Stimulated activated CD8-positive, alpha-beta memory T cell treated with anti-CD3 and anti-CD28 coated beads, Interleukin-2, amount 100 ng/mL, for 1 hour (primary cell): Measurements from ENCODE around the gene PRDX5.
"Not testable (repeated sequence)": the region's sequence is repeated elsewhere in the genome, so short reads cannot be mapped to it uniquely, and the experiment has no call there.

Source experiments
- DNase-seq, 2 donors: peaks; one replicate each; pipeline ENCODE4 v3.0.0-alpha.2; 2020; ENCODE audit warnings: low read depth in 2 of 2

Gene PRDX5

GRCh38 chr11:64305691-64306562 is 12.0 kb upstream of the PRDX5 start:
- DNase-seq, result peak; percentile 40 to 49

- no peak for DNase-seq
Observed at GRCh38 chr11:64306563-64306875, 11.4 kb upstream of the PRDX5 start.

DNA sequence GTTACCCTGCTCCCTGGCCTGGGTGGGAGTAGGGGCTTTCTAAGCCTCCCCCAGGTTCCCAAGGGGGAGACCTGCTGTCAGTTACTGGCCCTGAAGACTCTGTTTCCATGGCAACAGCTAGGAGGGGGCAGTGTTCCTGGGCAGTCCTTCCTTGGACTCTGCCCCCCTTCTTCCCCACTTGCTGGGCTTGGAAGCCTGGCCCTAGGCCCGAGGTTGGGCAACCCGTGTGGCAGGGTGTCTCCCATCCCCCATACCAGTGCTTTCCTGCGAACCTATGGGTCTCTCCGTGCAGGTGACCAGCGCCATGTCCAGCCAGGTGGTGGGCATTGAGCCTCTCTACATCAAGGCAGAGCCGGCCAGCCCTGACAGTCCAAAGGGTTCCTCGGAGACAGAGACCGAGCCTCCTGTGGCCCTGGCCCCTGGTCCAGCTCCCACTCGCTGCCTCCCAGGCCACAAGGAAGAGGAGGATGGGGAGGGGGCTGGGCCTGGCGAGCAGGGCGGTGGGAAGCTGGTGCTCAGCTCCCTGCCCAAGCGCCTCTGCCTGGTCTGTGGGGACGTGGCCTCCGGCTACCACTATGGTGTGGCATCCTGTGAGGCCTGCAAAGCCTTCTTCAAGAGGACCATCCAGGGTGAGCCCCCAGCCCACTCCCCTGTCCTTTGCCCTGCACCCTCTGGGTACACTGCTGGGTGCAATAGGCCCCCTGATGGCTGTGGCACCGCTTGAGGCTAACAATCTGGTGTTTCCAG is 10.9 kb upstream of the PRDX5 start:
- DNase-seq, result no peak

DNA sequence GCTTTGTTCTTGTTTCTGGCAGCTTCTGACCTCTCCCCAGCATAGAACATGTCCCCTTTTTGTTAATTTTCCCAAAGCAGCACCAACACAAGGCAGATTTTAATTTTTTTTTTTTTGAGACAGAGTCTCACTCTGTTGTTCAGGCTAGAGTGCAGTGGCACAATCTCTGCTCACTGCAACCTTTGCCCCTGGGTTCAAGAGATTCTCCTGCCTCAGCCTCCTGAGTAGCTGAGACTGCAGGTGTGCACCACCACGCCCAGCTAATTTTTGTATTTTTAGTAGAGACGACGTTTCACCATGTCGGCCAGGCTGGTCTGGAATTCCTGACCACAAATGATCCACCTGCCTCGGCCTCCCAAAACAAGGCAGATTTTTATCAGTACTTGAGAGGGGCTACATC is 10.1 kb upstream of the PRDX5 start:
- not testable (repeated sequence) for DNase-seq

- no peak for DNase-seq
Observed at GRCh38 chr11:64312947-64313346, 5.0 kb upstream of the PRDX5 start.

DNA sequence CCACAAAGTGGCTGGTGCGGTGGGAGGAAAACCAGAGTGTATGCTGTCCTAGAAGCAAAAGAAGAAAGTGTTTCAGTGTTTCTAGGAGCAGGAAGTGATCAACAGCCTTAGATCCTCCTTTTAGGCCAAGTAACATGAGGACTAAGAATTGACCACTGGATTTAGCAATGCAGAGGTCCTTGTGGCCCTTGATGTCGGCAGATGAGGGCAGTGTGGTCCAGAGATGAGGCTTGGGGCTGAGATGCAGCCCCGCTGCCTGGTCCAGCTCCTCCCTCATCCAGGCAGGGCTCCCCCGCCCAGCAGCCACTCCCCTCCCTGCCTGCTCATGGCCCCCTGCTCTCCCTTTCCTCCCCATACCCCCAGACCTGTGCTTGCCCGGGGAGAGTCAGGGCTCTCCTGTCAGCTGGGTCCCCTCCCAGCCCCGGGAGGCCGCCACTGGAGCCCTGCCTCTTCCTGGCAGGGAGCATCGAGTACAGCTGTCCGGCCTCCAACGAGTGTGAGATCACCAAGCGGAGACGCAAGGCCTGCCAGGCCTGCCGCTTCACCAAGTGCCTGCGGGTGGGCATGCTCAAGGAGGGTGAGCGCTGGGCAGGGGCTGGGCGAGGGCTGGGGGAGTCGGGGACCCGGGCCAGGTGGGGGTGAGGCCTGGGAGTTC is 4.3 kb upstream of the PRDX5 start:
- DNase-seq, result no peak

- DNase-seq, result no peak
Observed at GRCh38 chr11:64314146-64314804, 3.6 kb upstream of the PRDX5 start.

- DNase-seq, result no peak
Observed at GRCh38 chr11:64314805-64315561, 2.9 kb upstream of the PRDX5 start.

- DNase-seq, result not testable (repeated sequence)
Observed at GRCh38 chr11:64315667-64316526, 2.0 kb upstream of the PRDX5 start.

GRCh38 chr11:64316672-64317324 is 1.1 kb upstream of the PRDX5 start:
- no peak for DNase-seq

DNA sequence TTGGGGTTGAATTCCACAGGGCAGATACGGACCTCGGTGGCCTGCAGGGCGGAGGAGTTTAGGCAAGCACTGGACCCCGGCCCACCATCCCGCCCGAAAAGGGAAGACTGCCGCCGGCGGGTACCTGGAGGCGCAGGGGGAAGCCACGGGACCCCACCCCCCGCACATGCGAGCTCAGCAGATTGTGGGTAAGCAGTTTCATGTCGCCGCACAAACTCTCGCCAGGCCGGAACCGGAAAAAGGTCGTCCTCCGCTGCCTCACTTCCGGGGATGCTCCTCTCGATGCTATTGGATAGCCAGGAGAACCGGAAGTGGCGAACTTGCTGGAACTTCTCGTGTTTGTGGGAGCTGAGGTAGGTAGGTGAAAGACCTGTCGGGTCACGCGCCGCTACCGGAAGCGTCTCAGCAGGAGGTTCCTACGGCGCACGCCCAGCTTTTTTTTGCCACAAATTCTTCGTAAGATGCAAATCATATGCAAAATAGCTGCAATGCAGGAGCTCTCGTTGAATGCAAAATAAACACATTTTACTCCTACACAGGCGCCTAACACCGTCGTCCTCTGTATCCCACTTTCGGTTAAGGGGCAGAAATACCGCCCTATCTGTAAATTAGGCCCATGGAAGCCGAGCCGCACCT is 478 bp upstream of the PRDX5 start, which contains the start of gene TRMT112:
Gene TRMT112, minus strand, starts transcription at position 235 of the 636 bp plus-strand sequence. Its CDS starts 33 bp downstream, at position 202.
- peak; percentile 86 to 89 for DNase-seq

DNA sequence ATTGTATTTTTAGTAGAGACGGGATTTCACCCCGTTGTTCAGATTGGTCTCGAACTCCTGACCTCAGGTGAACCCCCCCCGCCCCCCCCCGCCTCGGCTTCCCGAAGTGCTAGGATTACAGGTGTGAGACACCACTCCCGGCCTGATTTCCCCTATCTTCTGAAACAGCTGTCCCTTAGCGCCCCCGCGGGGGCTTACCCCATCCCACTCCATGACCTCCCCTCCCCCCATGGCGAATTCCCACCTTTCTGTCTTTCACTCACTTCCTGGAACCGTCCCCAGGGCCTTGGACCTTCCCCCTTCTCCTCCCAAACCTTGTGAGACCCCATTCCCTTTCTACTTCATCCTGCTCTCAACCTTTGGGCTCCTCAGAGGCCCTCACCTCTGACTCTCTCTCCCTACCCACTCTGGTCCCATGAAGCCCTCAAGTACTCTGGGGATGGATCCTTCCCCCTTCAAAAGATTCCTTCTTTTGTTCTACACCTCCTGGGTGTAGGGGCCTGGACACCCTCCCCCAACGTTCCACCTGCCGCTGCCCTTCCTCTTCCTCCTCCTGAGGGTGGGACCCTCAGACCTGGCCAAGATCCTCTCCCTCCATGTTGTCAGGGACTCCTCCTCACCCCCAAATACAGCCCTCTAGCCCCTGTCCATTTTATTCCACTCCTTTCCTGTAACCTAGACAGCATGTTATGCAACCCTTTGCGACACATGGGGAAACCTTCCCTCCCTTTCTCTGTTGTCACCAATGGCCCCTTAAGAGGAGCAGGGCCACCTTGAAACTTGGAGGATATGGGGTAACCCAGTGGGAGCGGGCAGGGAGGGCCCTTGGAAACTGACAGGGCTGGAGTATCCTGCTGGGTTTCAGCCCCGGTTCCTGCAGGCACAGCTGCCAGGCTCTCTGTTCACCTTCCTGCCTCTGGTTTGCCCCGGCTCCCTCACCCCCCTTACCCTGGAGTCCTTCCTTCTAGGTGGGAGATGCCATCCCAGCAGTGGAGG is 1.1 kb downstream of the PRDX5 start:
- DNase-seq, result no peak

- no peak for DNase-seq
Observed at GRCh38 chr11:64320556-64320955, 2.6 kb downstream of the PRDX5 start.

- DNase-seq, result no peak
Observed at GRCh38 chr11:64321026-64321425, 3.1 kb downstream of the PRDX5 start.

GRCh38 chr11:64321533-64321932 is 3.6 kb downstream of the PRDX5 start:
- DNase-seq, result no peak

DNA sequence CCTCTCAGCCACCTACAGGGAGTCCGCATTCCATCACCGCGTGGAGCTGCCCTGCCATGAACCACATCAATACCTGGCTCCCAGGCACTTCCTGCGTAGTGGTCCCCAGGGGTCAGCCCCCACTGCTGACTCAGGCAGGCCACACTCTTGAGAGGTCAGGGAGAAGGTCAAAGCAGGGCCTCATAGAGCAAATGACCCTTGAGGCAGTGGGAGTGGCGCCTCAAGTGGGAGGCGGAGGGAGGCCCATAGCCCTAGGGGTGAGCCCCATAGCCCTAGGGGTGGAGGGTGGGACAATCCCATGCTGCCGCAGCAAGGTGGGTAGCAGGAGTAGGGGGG is 5.0 kb downstream of the PRDX5 start:
- DNase-seq, result no peak

DNA sequence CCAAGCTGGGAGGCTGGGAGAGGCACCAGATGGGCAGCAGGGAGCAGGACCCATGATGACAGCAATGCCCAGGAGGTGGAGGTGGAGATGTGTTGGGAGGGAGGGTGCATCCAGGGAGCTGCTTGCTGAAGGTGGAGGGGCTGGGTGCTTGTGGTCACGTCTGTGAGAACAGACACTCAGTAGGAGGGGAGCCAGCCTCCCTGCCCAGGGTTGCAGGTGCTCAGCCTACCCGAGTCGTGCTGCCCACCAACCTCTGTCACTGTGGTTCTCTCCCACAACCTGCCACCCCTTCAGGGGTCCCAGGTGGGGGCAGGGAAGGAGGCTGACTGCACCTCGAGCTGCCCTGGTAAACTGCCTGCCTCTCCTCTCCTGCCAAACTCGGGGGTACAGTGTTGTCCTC is 5.5 kb downstream of the PRDX5 start:
- no peak for DNase-seq

DNA sequence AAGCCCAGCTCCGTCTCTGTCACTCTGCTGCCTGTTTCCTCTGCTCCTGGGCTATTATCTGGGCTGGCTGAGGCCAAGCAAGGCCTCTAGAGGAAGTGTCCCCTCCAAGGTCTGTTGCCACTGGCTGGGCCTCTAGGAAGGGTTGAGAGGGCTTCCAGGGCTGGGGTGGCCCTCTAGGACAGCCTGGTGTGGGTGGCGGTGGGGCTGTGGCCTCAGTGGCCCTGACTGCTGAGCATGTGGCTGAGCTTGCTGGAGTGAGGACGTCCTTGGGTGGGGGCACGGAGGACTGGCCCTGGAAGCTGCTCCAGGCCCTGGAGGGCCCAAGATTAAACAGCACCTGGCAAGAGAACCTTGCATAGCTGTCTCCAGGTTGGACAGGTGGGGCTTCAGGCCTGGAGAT is 6.1 kb downstream of the PRDX5 start:
- DNase-seq, result not testable (repeated sequence)
